A549 (cell line): Measurements from ENCODE around the gene KRT37. TPM values are rescaled to one million over a fixed set of nuclear protein-coding genes. Genes with fewer than 3 reads are reported as not detected.
A peak's percentile ranks its signal among the peaks of the same experiment; 100 is the strongest.

Experiments
- ATAC-seq, 2 experiments: fragments of 200-7000 bp in 1 of 2; fragments of >200 bp in 1 of 2; cut with Nextera tagmentation in 1 of 2; cut with Tn5 transposase in 1 of 2; 3 replicates each; pipeline versions ENCODE4 v1.8.0 to v1.9.1; 2018 to 2020; ENCODE audit warnings: mild to moderate bottlenecking in 1 of 2, moderate library complexity in 1 of 2
- CTCF ChIA-PET: fragments of 300-600 bp; sonication (Branson Sonifier 250); formaldehyde crosslinking; extraction: SDS; loops from one replicate; lab custom pipeline; 2021; ENCODE audit warnings: antibody characterized with exemption, inconsistent platforms; lab: Yijun Ruan, JAX
- POLR2A ChIA-PET: fragments of 350-600 bp; formaldehyde crosslinking; extraction: SDS; loops from one replicate; lab custom pipeline; 2021; ENCODE audit warnings: antibody characterized with exemption, inconsistent platforms; lab: Yijun Ruan, JAX
- DNase-seq, 2 experiments: peaks; one replicate each; pipeline versions ENCODE4 v3.0.0 to v3.0.0-alpha.2; 2011 to 2016; ENCODE audit warnings: low read depth in 1 of 2, low spot score in 1 of 2
- FAIRE-seq: peaks from 2 replicates; lab custom pipeline; 2011; peaks lifted over from hg19 to GRCh38; lab: Jason Lieb, UNC
- H3K27ac ChIP-seq, 2 experiments: fragments of >200 bp; sonication (Bioruptor Twin); formaldehyde crosslinking; 3 replicates each; pipeline ENCODE4 v1.5.1; 2016 to 2017
- H3K4me1 ChIP-seq: fragments of >200 bp; sonication (Bioruptor Twin); formaldehyde crosslinking; 3 replicates; pipeline ENCODE4 v1.6.1; 2016
- H3K4me2 ChIP-seq: fragments of >200 bp; sonication (Bioruptor Twin); formaldehyde crosslinking; 3 replicates; pipeline ENCODE4 v1.6.1; 2016
- H3K4me3 ChIP-seq: fragments of >200 bp; sonication (Bioruptor Twin); formaldehyde crosslinking; 3 replicates; pipeline ENCODE4 v1.5.1; 2016
- H3K9me3 ChIP-seq: fragments of >200 bp; sonication (Bioruptor Twin); formaldehyde crosslinking; 3 replicates; pipeline ENCODE4 v1.6.1; 2016
- BHLHE40 ChIP-seq: IDR thresholded peaks from 2 replicates; pipeline ENCODE4 v1.6.1; 2012; ENCODE audit warnings: low read depth, low read length, inconsistent platforms
- CBX2 ChIP-seq: fragments of 200-600 bp; sonication (generic); IDR thresholded peaks from 2 replicates; pipeline ENCODE4 v1.6.1; 2016; ENCODE audit warnings: low read depth, mild to moderate bottlenecking, borderline replicate concordance
- CEBPB ChIP-seq, 2 experiments: fragments of >200 bp in 1 of 2; sonication (Bioruptor Twin) in 1 of 2; formaldehyde crosslinking in 1 of 2; IDR thresholded peaks; 2 replicates each; pipeline ENCODE4 v1.6.1; 2012 to 2016
- CHD4 ChIP-seq: fragments of 200-600 bp; sonication (generic); IDR thresholded peaks from 2 replicates; pipeline ENCODE4 v1.6.1; 2016; ENCODE audit warnings: antibody characterized with exemption, mild to moderate bottlenecking, borderline replicate concordance
- EP300 ChIP-seq, 2 experiments: fragments of >200 bp; sonication (Bioruptor Twin); formaldehyde crosslinking; IDR thresholded peaks; 2 replicates in 1 of 2; 3 replicates in 1 of 2; pipeline ENCODE4 v1.6.1; 2016 to 2017
- FOSB ChIP-seq: fragments of 250-450 bp; sonication (Bioruptor Pico); IDR thresholded peaks from 2 replicates; pipeline ENCODE4 v1.5.0; 2020; ENCODE audit warnings: mild to moderate bottlenecking, moderate library complexity
- FOSL2 ChIP-seq, 2 experiments: fragments of 450-650 bp in 1 of 2; fragments of >200 bp in 1 of 2; sonication (Bioruptor Twin) in 1 of 2; formaldehyde crosslinking; IDR thresholded peaks; 2 replicates each; pipeline versions ENCODE4 v1.5.0 to v1.6.1; 2016 to 2020; ENCODE audit warnings: mild to moderate bottlenecking in 1 of 2, moderate library complexity in 1 of 2
- GATA3 ChIP-seq: IDR thresholded peaks from 2 replicates; pipeline ENCODE4 v1.6.1; 2012; ENCODE audit warnings: borderline replicate concordance
- JUN ChIP-seq, 2 experiments: fragments of >200 bp; sonication (Bioruptor Twin); formaldehyde crosslinking; IDR thresholded peaks; 2 replicates in 1 of 2; 3 replicates in 1 of 2; pipeline ENCODE4 v1.6.1; 2016 to 2017
- JUNB ChIP-seq: fragments of >200 bp; sonication (Bioruptor Twin); formaldehyde crosslinking; IDR thresholded peaks from 2 replicates; pipeline ENCODE4 v1.6.1; 2016
- KDM5A ChIP-seq: fragments of 200-600 bp; sonication (generic); IDR thresholded peaks from 2 replicates; pipeline ENCODE4 v1.6.1; 2016; ENCODE audit warnings: antibody characterized with exemption, mild to moderate bottlenecking
- MAZ ChIP-seq: fragments of 150-350 bp; IDR thresholded peaks from 2 replicates; pipeline ENCODE4 v1.6.1; 2014; ENCODE audit warnings: antibody characterized with exemption, low read depth, low read length, borderline replicate concordance
- MYC ChIP-seq: IDR thresholded peaks from 2 replicates; pipeline ENCODE4 v1.6.1; 2012; ENCODE audit warnings: mild to moderate bottlenecking, inconsistent platforms, low read length, improper control_type of control experiment, borderline replicate concordance
- NPAS2 ChIP-seq: fragments of 250-450 bp; sonication (Bioruptor Pico); IDR thresholded peaks from 2 replicates; pipeline ENCODE4 v1.8.0; 2022; ENCODE audit warnings: mild to moderate bottlenecking, moderate library complexity, borderline replicate concordance
- POLR2AphosphoS2 ChIP-seq: conservative IDR thresholded peaks from 2 replicates; pipeline ENCODE4 v1.6.1; 2012; ENCODE audit warnings: low read length, improper control_type of control experiment, inconsistent platforms
- RAD21 ChIP-seq, 2 experiments: fragments of >200 bp in 1 of 2; sonication (Bioruptor Twin) in 1 of 2; formaldehyde crosslinking in 1 of 2; IDR thresholded peaks in 1 of 2; conservative IDR thresholded peaks in 1 of 2; 2 replicates in 1 of 2; 3 replicates in 1 of 2; pipeline ENCODE4 v1.6.1; 2012 to 2018; ENCODE audit warnings: inconsistent platforms in 1 of 2
- RCOR1 ChIP-seq: fragments of 150-350 bp; IDR thresholded peaks from 2 replicates; pipeline ENCODE4 v1.6.1; 2014; ENCODE audit warnings: antibody characterized with exemption, low read length, low read depth
- RNF2 ChIP-seq: fragments of 200-600 bp; sonication (generic); IDR thresholded peaks from 2 replicates; pipeline ENCODE4 v1.6.1; 2016; ENCODE audit warnings: low read depth, mild to moderate bottlenecking, antibody characterized with exemption, moderate library complexity, borderline replicate concordance
- TFCP2L1 ChIP-seq: fragments of 250-450 bp; sonication (Bioruptor Pico); IDR thresholded peaks from 2 replicates; pipeline ENCODE4 v1.5.0; 2021; ENCODE audit warnings: mild to moderate bottlenecking
- WGBS: methylation state at CpG from one replicate; pipeline ENCODE4 v1.1.6; 2017; ENCODE audit errors: missing lambda C conversion rate; 5-methylcytosine and 5-hydroxymethylcytosine counted together
- polyA plus RNA-seq, 4 experiments: library from polyadenylated mRNA; depleted of rRNA in 3 of 4; stranded (reverse); fragments of >200 nt; fragmentation: RNase III in 1 of 4; extraction: RNeasy Plus Mini Kit Qiagen cat#74134 plus additional on column Dnase treatment in 1 of 4; gene quantifications; 2 replicates in 3 of 4; 3 replicates in 1 of 4; pipeline ENCODE4 v1.2.3, GENCODE V29; 2011 to 2017
- TF ChIP-seq, protein P1 (sequence below): IDR thresholded peaks from 2 replicates; pipeline ENCODE4 v1.6.1; 2012
- TF ChIP-seq, protein P2 (sequence below): fragments of >200 bp; sonication (Bioruptor Twin); formaldehyde crosslinking; IDR thresholded peaks from 2 replicates; pipeline ENCODE4 v1.6.1; 2016
- TF ChIP-seq, protein P3 (sequence below): fragments of 200-600 bp; sonication (generic); IDR thresholded peaks from 2 replicates; pipeline ENCODE4 v1.6.1; 2016; ENCODE audit warnings: antibody characterized with exemption, mild to moderate bottlenecking, moderate library complexity
- TF ChIP-seq, protein P4 (sequence below): fragments of 450-650 bp; IDR thresholded peaks from 2 replicates; pipeline ENCODE4 v1.6.1; 2014; ENCODE audit warnings: antibody characterized with exemption
- TF ChIP-seq, protein P5 (sequence below): fragments of >200 bp; sonication (Bioruptor Twin); formaldehyde crosslinking; IDR thresholded peaks from 3 replicates; pipeline ENCODE4 v1.6.1; 2016

Gene KRT37
- polyA plus RNA-seq, 2 of the 4 experiments (the other 2 are of a cell fraction), result not detected

DNA sequence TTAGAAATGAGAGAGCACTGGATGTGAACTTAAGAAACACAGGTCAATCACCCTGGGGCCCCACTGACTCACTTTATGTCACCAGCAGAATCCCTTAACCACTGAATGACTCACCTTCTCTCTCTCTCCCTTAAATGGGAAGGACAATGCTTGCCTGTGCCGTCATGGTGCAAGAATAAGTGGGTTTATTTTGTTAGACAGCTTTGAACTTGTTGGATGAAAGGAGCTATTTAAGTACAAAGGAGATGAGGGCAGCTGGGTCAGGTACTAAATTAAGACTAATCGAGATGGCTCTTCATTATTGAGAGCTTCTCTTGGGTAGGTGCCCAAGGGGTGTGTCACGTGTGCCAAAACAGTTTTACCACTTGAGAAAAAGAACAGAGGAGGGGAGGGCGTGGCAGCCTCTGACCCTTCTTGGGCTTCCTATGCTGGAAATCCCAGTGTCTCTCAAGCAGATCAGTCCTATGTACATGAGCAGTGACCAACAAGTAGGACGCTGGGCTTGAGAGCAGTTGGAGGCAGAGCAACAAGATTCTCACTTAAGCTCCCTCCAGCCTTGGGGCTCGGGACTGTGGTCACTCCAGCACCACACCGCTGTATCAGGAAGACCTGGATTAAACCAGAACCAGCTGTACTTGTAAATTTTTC lies 20.2 kb downstream of the KRT37 start:
- no peaks in the 10 kb centered on the region for H3K9me3 ChIP-seq
- DNase-seq, result peak; percentile 77 to 82
- H3K4me1 ChIP-seq, result peaks cover 18% of the 10 kb centered on the region
- TF ChIP-seq CEBPB (IDR thresholded peaks at IDR 0.05) (peak; percentile 10 to 45; a peak in 1 of 4 replicates), FOSB (CRISPR knock-in tag) (no peak), CBX2 (no peak), RNF2 (no peak), MYC (no peak), JUN (IDR thresholded peaks at IDR 0.05) (peak; percentile 48 to 57; a peak in 3 of 5 replicates), BHLHE40 (no peak), KDM5A (no peak), POLR2AphosphoS2 (no peak), RCOR1 (no peak), JUNB (peak; percentile 85), TFCP2L1 (CRISPR knock-in tag) (no peak), RAD21 (conservative IDR thresholded peaks at IDR 0.05 in 1 of 2, IDR thresholded peaks at IDR 0.05 in 1 of 2) (no peak), GATA3 (peak; percentile 51; the same call in 1 of the 2 replicates), MAZ (no peak), FOSL2 (IDR thresholded peaks at IDR 0.05) (peak; percentile 93), FOSL2 (CRISPR knock-in tag; IDR thresholded peaks at IDR 0.05) (peak; percentile 90), NPAS2 (CRISPR knock-in tag) (no peak), EP300 (IDR thresholded peaks at IDR 0.05) (peak in 1 of 2 experiments; percentile 46; a peak in 1 of 5 replicates), CHD4 (no peak)
- TF ChIP-seq, protein P1, sequence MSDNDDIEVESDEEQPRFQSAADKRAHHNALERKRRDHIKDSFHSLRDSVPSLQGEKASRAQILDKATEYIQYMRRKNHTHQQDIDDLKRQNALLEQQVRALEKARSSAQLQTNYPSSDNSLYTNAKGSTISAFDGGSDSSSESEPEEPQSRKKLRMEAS, result 0 out of 2 replicates have a peak, but pooled peaks have one; percentile 31
- TF ChIP-seq, protein P2, sequence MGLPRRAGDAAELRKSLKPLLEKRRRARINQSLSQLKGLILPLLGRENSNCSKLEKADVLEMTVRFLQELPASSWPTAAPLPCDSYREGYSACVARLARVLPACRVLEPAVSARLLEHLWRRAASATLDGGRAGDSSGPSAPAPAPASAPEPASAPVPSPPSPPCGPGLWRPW, result no peak
- TF ChIP-seq, protein P3, sequence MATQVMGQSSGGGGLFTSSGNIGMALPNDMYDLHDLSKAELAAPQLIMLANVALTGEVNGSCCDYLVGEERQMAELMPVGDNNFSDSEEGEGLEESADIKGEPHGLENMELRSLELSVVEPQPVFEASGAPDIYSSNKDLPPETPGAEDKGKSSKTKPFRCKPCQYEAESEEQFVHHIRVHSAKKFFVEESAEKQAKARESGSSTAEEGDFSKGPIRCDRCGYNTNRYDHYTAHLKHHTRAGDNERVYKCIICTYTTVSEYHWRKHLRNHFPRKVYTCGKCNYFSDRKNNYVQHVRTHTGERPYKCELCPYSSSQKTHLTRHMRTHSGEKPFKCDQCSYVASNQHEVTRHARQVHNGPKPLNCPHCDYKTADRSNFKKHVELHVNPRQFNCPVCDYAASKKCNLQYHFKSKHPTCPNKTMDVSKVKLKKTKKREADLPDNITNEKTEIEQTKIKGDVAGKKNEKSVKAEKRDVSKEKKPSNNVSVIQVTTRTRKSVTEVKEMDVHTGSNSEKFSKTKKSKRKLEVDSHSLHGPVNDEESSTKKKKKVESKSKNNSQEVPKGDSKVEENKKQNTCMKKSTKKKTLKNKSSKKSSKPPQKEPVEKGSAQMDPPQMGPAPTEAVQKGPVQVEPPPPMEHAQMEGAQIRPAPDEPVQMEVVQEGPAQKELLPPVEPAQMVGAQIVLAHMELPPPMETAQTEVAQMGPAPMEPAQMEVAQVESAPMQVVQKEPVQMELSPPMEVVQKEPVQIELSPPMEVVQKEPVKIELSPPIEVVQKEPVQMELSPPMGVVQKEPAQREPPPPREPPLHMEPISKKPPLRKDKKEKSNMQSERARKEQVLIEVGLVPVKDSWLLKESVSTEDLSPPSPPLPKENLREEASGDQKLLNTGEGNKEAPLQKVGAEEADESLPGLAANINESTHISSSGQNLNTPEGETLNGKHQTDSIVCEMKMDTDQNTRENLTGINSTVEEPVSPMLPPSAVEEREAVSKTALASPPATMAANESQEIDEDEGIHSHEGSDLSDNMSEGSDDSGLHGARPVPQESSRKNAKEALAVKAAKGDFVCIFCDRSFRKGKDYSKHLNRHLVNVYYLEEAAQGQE, result no peak
- TF ChIP-seq, protein P4, sequence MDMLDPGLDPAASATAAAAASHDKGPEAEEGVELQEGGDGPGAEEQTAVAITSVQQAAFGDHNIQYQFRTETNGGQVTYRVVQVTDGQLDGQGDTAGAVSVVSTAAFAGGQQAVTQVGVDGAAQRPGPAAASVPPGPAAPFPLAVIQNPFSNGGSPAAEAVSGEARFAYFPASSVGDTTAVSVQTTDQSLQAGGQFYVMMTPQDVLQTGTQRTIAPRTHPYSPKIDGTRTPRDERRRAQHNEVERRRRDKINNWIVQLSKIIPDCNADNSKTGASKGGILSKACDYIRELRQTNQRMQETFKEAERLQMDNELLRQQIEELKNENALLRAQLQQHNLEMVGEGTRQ, result peak; percentile 65
- TF ChIP-seq, protein P5, sequence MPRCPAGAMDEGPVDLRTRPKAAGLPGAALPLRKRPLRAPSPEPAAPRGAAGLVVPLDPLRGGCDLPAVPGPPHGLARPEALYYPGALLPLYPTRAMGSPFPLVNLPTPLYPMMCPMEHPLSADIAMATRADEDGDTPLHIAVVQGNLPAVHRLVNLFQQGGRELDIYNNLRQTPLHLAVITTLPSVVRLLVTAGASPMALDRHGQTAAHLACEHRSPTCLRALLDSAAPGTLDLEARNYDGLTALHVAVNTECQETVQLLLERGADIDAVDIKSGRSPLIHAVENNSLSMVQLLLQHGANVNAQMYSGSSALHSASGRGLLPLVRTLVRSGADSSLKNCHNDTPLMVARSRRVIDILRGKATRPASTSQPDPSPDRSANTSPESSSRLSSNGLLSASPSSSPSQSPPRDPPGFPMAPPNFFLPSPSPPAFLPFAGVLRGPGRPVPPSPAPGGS, result peak; percentile 60; the same call in 1 of the 3 replicates
- TF ChIP-seq, all 56 proteins: peak for 9
- FAIRE-seq (peak; percentile 78), ATAC-seq (peak; percentile 75 to 81; a peak in 5 of 6 replicates)
- ChIA-PET POLR2A (interaction anchor here (1.6 kb wide), 1 partner anchor 284 kb away, joined by 5 read pairs; no protein-coding TSS in a partner anchor), CTCF (interaction anchor here (0.6 to 6.9 kb wide), 14 partner anchors 10 to 494 kb away, joined by 3 to 60 read pairs (median 7); no protein-coding TSS in a partner anchor)
- Histone ChIP-seq H3K27ac (peak overlapping the region; percentile 34 to 66; a peak in 5 of 6 replicates), H3K4me2 (peak overlapping the region; percentile 56), H3K4me3 (no peak overlapping the region)
- 43% methylated on average over 7 of the region's 7 CpGs for WGBS
